Measurements from ENCODE around the gene ADD3.
A peak's percentile ranks its signal among the peaks of the same experiment; 100 is the strongest.
"Not testable (repeated sequence)": the region's sequence is repeated elsewhere in the genome, so short reads cannot be mapped to it uniquely, and the experiment has no call there.

The ADD3 gene

GRCh38 chr10:109976681-109977080 lies 31.1 kb upstream of the ADD3 start:
- peak; percentile 4 for DNase-seq

GRCh38 chr10:109977382-109977806 lies 30.4 kb upstream of the ADD3 start:
- peak; percentile 3 for DNase-seq

- no peak for DNase-seq
These were observed 29.3 kb upstream of the ADD3 start for GRCh38 chr10:109978481-109978880.

- DNase-seq = no peak
These were observed 28.6 kb upstream of the ADD3 start for GRCh38 chr10:109979215-109979614.

GRCh38 chr10:109981650-109982049 lies 26.1 kb upstream of the ADD3 start:
- no peak for DNase-seq

GRCh38 chr10:109982123-109982522 lies 25.7 kb upstream of the ADD3 start:
- no peak for DNase-seq

GRCh38 chr10:109982812-109983211 lies 25.0 kb upstream of the ADD3 start:
- DNase-seq = no peak

GRCh38 chr10:109984013-109984412 lies 23.8 kb upstream of the ADD3 start:
- DNase-seq = no peak

- DNase-seq = not testable (repeated sequence)
These were observed 22.0 kb upstream of the ADD3 start for GRCh38 chr10:109985768-109986167.

- no peak for DNase-seq
These were observed 20.2 kb upstream of the ADD3 start for GRCh38 chr10:109987452-109988211.

GRCh38 chr10:109988212-109988596 lies 19.6 kb upstream of the ADD3 start:
- DNase-seq = no peak

- no peak for DNase-seq
These were observed 16.4 kb upstream of the ADD3 start for GRCh38 chr10:109991266-109991855.

- no peak for DNase-seq
These were observed 15.3 kb upstream of the ADD3 start for GRCh38 chr10:109992485-109992884.

- DNase-seq = no peak
These were observed 14.0 kb upstream of the ADD3 start for GRCh38 chr10:109993551-109994330.

GRCh38 chr10:109994711-109995577 lies 12.8 kb upstream of the ADD3 start:
- no peak for DNase-seq

GRCh38 chr10:109995595-109995994 lies 12.2 kb upstream of the ADD3 start:
- no peak for DNase-seq

GRCh38 chr10:109996225-109996624 lies 11.6 kb upstream of the ADD3 start:
- no peak for DNase-seq

GRCh38 chr10:109996766-109997171 lies 11.0 kb upstream of the ADD3 start:
- no peak for DNase-seq

GRCh38 chr10:109997233-109997632 lies 10.6 kb upstream of the ADD3 start:
- DNase-seq = no peak

- no peak for DNase-seq
These were observed 9.3 kb upstream of the ADD3 start for GRCh38 chr10:109998513-109998912.

- no peak for DNase-seq
These were observed 4.8 kb upstream of the ADD3 start for GRCh38 chr10:110002801-110003523.

GRCh38 chr10:110003524-110003885 lies 4.3 kb upstream of the ADD3 start:
- DNase-seq = no peak

Data from NCI-H345 (cell line).